ES-I3 (cell line): Measurements from ENCODE around the gene PMFBP1.

ENCODE experiments used
- H3K36me3 ChIP-seq: 2 replicates; pipeline ENCODE4 v1.6.1; 2013; ENCODE audit warnings: mild to moderate bottlenecking, low read length, control low read depth, moderate library complexity; ENCODE audit not compliant: insufficient read depth
- H3K4me1 ChIP-seq: 2 replicates; pipeline ENCODE4 v1.6.1; 2013; ENCODE audit warnings: mild to moderate bottlenecking, control low read depth, low read length; ENCODE audit not compliant: insufficient read depth
- H3K9ac ChIP-seq: 2 replicates; pipeline ENCODE4 v1.6.1; 2013; ENCODE audit warnings: low read depth, mild to moderate bottlenecking, low read length, moderate library complexity
- H3K9me3 ChIP-seq: 2 replicates; pipeline ENCODE4 v1.6.1; 2013; ENCODE audit warnings: mild to moderate bottlenecking, low read length, moderate library complexity; ENCODE audit not compliant: control insufficient read depth, insufficient read depth

The PMFBP1 gene

GRCh38 chr16:72169708-72170107 lies 2.2 kb downstream of the PMFBP1 start:
- H3K9ac ChIP-seq, result no peak overlapping the region
- H3K4me1 ChIP-seq, result no peaks in the 10 kb centered on the region
- no peaks in the 10 kb centered on the region for H3K36me3 ChIP-seq
- no peaks in the 10 kb centered on the region for H3K9me3 ChIP-seq

- Histone ChIP-seq H3K36me3 (no peaks in the 10 kb centered on the region), H3K4me1 (no peaks in the 10 kb centered on the region), H3K9ac (no peak overlapping the region), H3K9me3 (no peaks in the 10 kb centered on the region)
These were observed 3.6 kb downstream of the PMFBP1 start for GRCh38 chr16:72168365-72168764.

GRCh38 chr16:72166954-72167561 lies 4.9 kb downstream of the PMFBP1 start:
- Histone ChIP-seq H3K36me3 (no peaks in the 10 kb centered on the region), H3K9ac (no peak overlapping the region), H3K4me1 (peaks cover 8% of the 10 kb centered on the region), H3K9me3 (no peaks in the 10 kb centered on the region)

GRCh38 chr16:72166151-72166550 lies 5.8 kb downstream of the PMFBP1 start:
- no peaks in the 10 kb centered on the region for H3K9me3 ChIP-seq
- H3K4me1 ChIP-seq, result peaks cover 10% of the 10 kb centered on the region
- no peak overlapping the region for H3K9ac ChIP-seq
- H3K36me3 ChIP-seq, result no peaks in the 10 kb centered on the region

- H3K36me3 ChIP-seq, result no peaks in the 10 kb centered on the region
- H3K9ac ChIP-seq, result no peak overlapping the region
- no peaks in the 10 kb centered on the region for H3K9me3 ChIP-seq
- H3K4me1 ChIP-seq, result peaks cover 10% of the 10 kb centered on the region
These were observed 7.3 kb downstream of the PMFBP1 start for GRCh38 chr16:72164691-72165090.

- Histone ChIP-seq H3K4me1 (peaks cover 10% of the 10 kb centered on the region), H3K9ac (no peak overlapping the region), H3K9me3 (no peaks in the 10 kb centered on the region), H3K36me3 (no peaks in the 10 kb centered on the region)
These were observed 9.8 kb downstream of the PMFBP1 start for GRCh38 chr16:72162105-72162692.

- Histone ChIP-seq H3K36me3 (no peaks in the 10 kb centered on the region), H3K9me3 (no peaks in the 10 kb centered on the region), H3K9ac (no peak overlapping the region), H3K4me1 (peaks cover 10% of the 10 kb centered on the region)
These were observed 12.2 kb downstream of the PMFBP1 start for GRCh38 chr16:72159801-72160200.

GRCh38 chr16:72159386-72159785 lies 12.6 kb downstream of the PMFBP1 start:
- peaks cover 10% of the 10 kb centered on the region for H3K4me1 ChIP-seq
- no peaks in the 10 kb centered on the region for H3K9me3 ChIP-seq
- H3K9ac ChIP-seq, result no peak overlapping the region
- no peaks in the 10 kb centered on the region for H3K36me3 ChIP-seq

GRCh38 chr16:72149676-72150464 lies 22.1 kb downstream of the PMFBP1 start:
- no peak overlapping the region for H3K9ac ChIP-seq
- no peaks in the 10 kb centered on the region for H3K9me3 ChIP-seq
- H3K36me3 ChIP-seq, result no peaks in the 10 kb centered on the region
- H3K4me1 ChIP-seq, result no peaks in the 10 kb centered on the region

- Histone ChIP-seq H3K9me3 (no peaks in the 10 kb centered on the region), H3K36me3 (no peaks in the 10 kb centered on the region), H3K9ac (no peak overlapping the region), H3K4me1 (no peaks in the 10 kb centered on the region)
These were observed 29.5 kb downstream of the PMFBP1 start for GRCh38 chr16:72142476-72142875.

GRCh38 chr16:72139908-72140307 lies 32.0 kb downstream of the PMFBP1 start:
- Histone ChIP-seq H3K36me3 (no peaks in the 10 kb centered on the region), H3K9ac (no peak overlapping the region), H3K9me3 (no peaks in the 10 kb centered on the region), H3K4me1 (no peaks in the 10 kb centered on the region)

GRCh38 chr16:72138064-72138572 lies 33.8 kb downstream of the PMFBP1 start:
- no peak overlapping the region for H3K9ac ChIP-seq
- H3K4me1 ChIP-seq, result no peaks in the 10 kb centered on the region
- no peaks in the 10 kb centered on the region for H3K9me3 ChIP-seq
- no peaks in the 10 kb centered on the region for H3K36me3 ChIP-seq

GRCh38 chr16:72137380-72138063 lies 34.4 kb downstream of the PMFBP1 start:
- Histone ChIP-seq H3K36me3 (no peaks in the 10 kb centered on the region), H3K9ac (no peak overlapping the region), H3K9me3 (no peaks in the 10 kb centered on the region), H3K4me1 (no peaks in the 10 kb centered on the region)

- Histone ChIP-seq H3K4me1 (peaks cover 7% of the 10 kb centered on the region; the same call in 1 of the 2 replicates), H3K9ac (no peak overlapping the region), H3K9me3 (no peaks in the 10 kb centered on the region), H3K36me3 (no peaks in the 10 kb centered on the region)
These were observed 37.4 kb downstream of the PMFBP1 start for GRCh38 chr16:72134507-72134906.
